ENCODE data around the gene L3MBTL2. TPM values are rescaled to one million over a fixed set of nuclear protein-coding genes. Genes with fewer than 3 reads are reported as not detected.
A peak's percentile ranks its signal among the peaks of the same experiment; 100 is the strongest.

L3MBTL2 gene
- total and polyA plus RNA-seq, 10 of the 15 experiments (the other 5 are each of a cell fraction or from before 2014, with no cell fraction given), result 13.2 to 37.6 (median 28.2) TPM

DNA sequence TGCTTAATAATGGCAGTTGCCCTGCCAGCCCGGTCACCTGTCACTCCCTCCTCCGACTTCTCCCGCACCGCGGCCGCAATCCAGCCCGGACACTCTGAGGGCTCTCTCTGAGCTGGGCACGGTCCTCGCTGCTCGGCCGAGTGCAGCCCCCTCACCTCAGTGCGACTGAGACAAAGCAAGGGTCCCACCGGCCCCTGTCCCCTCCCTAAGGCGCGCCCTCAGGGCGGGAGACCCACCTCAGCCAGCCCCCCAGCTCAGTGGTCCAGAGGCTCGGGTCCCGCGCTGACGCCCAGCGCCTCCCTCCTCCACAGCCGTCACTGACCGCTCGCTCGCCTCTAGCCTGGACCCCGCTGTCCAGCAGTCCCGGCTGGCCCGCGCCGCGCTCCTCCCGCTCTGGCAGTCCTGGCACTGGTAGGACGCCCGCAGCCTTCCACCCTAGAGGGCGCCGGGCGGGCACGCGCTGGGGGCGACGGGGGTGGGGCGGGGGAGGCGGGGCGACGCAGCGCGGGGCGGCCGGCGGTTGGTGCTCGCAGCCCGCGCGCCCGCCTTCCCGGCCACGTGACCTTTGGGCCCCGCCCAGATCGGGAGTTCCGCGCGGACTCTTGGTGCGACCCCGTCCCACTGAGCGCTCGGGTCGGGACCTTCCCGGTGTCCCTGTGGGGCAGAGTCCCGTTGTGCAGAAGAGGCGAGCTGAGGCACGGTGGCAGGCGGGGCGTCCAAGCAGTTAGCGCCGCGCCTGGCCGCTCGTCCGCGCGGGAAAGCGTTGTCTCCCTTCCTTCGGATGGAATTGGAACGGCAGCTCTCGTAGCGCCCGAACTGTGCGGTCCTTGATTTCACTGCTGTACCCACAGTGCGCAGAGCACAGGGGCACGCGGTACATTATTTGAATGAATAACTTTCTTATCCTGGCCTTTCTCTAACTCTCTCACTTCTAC is 7.8 kb upstream of the L3MBTL2 start (continued):
- TF ChIP-seq FOS (IDR thresholded peaks at IDR 0.05; ENCODE audit: borderline replicate concordance, extremely low read depth, insufficient read length), result no peak
- peak; percentile 21; the same call in 1 of the 2 replicates for TF ChIP-seq MXI1 (IDR thresholded peaks at IDR 0.05; ENCODE audit: low read depth, low read length)
- TF ChIP-seq CHD4 (IDR thresholded peaks at IDR 0.05), result no peak
- TF ChIP-seq, protein P1, sequence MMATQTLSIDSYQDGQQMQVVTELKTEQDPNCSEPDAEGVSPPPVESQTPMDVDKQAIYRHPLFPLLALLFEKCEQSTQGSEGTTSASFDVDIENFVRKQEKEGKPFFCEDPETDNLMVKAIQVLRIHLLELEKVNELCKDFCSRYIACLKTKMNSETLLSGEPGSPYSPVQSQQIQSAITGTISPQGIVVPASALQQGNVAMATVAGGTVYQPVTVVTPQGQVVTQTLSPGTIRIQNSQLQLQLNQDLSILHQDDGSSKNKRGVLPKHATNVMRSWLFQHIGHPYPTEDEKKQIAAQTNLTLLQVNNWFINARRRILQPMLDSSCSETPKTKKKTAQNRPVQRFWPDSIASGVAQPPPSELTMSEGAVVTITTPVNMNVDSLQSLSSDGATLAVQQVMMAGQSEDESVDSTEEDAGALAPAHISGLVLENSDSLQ (IDR thresholded peaks at IDR 0.05), result no peak
- no peak for TF ChIP-seq JUND (IDR thresholded peaks at IDR 0.05; ENCODE audit: low read depth, low read length)
- no peak for TF ChIP-seq TCF7 (IDR thresholded peaks at IDR 0.05; ENCODE audit: borderline replicate concordance)
- TF ChIP-seq MEF2B (IDR thresholded peaks at IDR 0.05; ENCODE audit: partially characterized antibody, poor library complexity, severe bottlenecking), result no peak
- TF ChIP-seq NFIC (IDR thresholded peaks at IDR 0.05; ENCODE audit: low read depth, low read length), result no peak
- no peak for TF ChIP-seq BMI1 (IDR thresholded peaks at IDR 0.05; ENCODE audit: borderline replicate concordance)
- no peak for TF ChIP-seq EGR1 (IDR thresholded peaks at IDR 0.05; ENCODE audit: borderline replicate concordance in 1 of 2, low read depth in 2 of 2, low read length in 2 of 2)
- no peak for TF ChIP-seq SRF (IDR thresholded peaks at IDR 0.05; ENCODE audit: low read depth in 2 of 2, low read length in 2 of 2)
- TF ChIP-seq DPF2 (IDR thresholded peaks at IDR 0.05), result no peak
- no peak for TF ChIP-seq CREM (IDR thresholded peaks at IDR 0.05; ENCODE audit: low read depth)
- TF ChIP-seq NR2C1 (IDR thresholded peaks at IDR 0.05), result no peak
- TF ChIP-seq RCOR1 (conservative IDR thresholded peaks at IDR 0.05; ENCODE audit: low read depth, low read length), result no peak
- no peak for TF ChIP-seq FOXK2 (IDR thresholded peaks at IDR 0.05)
- TF ChIP-seq CBX5 (IDR thresholded peaks at IDR 0.05; ENCODE audit: low read depth), result no peak
- no peak for TF ChIP-seq FOXM1 (IDR thresholded peaks at IDR 0.05; ENCODE audit: low read depth, low read length)
- TF ChIP-seq STAT1 (conservative IDR thresholded peaks at IDR 0.05), result no peak
- TF ChIP-seq, protein P2, sequence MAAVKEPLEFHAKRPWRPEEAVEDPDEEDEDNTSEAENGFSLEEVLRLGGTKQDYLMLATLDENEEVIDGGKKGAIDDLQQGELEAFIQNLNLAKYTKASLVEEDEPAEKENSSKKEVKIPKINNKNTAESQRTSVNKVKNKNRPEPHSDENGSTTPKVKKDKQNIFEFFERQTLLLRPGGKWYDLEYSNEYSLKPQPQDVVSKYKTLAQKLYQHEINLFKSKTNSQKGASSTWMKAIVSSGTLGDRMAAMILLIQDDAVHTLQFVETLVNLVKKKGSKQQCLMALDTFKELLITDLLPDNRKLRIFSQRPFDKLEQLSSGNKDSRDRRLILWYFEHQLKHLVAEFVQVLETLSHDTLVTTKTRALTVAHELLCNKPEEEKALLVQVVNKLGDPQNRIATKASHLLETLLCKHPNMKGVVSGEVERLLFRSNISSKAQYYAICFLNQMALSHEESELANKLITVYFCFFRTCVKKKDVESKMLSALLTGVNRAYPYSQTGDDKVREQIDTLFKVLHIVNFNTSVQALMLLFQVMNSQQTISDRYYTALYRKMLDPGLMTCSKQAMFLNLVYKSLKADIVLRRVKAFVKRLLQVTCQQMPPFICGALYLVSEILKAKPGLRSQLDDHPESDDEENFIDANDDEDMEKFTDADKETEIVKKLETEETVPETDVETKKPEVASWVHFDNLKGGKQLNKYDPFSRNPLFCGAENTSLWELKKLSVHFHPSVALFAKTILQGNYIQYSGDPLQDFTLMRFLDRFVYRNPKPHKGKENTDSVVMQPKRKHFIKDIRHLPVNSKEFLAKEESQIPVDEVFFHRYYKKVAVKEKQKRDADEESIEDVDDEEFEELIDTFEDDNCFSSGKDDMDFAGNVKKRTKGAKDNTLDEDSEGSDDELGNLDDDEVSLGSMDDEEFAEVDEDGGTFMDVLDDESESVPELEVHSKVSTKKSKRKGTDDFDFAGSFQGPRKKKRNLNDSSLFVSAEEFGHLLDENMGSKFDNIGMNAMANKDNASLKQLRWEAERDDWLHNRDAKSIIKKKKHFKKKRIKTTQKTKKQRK (IDR thresholded peaks at IDR 0.05; ENCODE audit: low read depth, low read length), result no peak
- TF ChIP-seq, protein P3, sequence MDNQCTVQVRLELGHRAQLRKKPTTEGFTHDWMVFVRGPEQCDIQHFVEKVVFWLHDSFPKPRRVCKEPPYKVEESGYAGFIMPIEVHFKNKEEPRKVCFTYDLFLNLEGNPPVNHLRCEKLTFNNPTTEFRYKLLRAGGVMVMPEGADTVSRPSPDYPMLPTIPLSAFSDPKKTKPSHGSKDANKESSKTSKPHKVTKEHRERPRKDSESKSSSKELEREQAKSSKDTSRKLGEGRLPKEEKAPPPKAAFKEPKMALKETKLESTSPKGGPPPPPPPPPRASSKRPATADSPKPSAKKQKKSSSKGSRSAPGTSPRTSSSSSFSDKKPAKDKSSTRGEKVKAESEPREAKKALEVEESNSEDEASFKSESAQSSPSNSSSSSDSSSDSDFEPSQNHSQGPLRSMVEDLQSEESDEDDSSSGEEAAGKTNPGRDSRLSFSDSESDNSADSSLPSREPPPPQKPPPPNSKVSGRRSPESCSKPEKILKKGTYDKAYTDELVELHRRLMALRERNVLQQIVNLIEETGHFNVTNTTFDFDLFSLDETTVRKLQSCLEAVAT (IDR thresholded peaks at IDR 0.05), result no peak
- TF ChIP-seq KAT2A (conservative IDR thresholded peaks at IDR 0.05; ENCODE audit: control insufficient read depth, low read depth, low read length), result no peak
- TF ChIP-seq RBBP5 (conservative IDR thresholded peaks at IDR 0.05), result no peak
- peak; percentile 25; the same call in 1 of the 2 replicates for TF ChIP-seq GATAD2B (conservative IDR thresholded peaks at IDR 0.05; ENCODE audit: low read depth)

All from GM12878 (cell line).